Thoracic aorta (tissue), 2 donors: ENCODE data around the gene ANKRD12. TPM values are rescaled to one million over a fixed set of nuclear protein-coding genes. Genes with fewer than 3 reads are reported as not detected.
A peak's percentile ranks its signal among the peaks of the same experiment; 100 is the strongest.

ENCODE experiments used
- ATAC-seq: fragments of 150-250 bp; one replicate; pipeline ENCODE4 v1.8.0; 2017; ENCODE audit warnings: low read depth; ENCODE audit not compliant: insufficient number of reproducible peaks, low FRiP score
- DNase-seq: peaks from one replicate; pipeline ENCODE4 v3.0.0-alpha.2; 2020; ENCODE audit warnings: low spot score
- H3K27ac ChIP-seq, 2 donors: fragments of 200-600 bp; sonication (generic); 1 replicate in 1 of 2; 2 replicates in 1 of 2; pipeline ENCODE4 v1.5.1; 2016; ENCODE audit warnings: mild to moderate bottlenecking in 2 of 2, moderate library complexity in 2 of 2
- H3K27me3 ChIP-seq: fragments of 200-600 bp; sonication (generic); replicated peaks from 2 replicates; pipeline ENCODE4 v1.6.0; 2016; ENCODE audit warnings: mild to moderate bottlenecking; ENCODE audit not compliant: insufficient read depth
- H3K36me3 ChIP-seq: fragments of 200-600 bp; sonication (generic); one replicate; pipeline ENCODE4 v1.5.1; 2016
- H3K4me1 ChIP-seq, 2 donors: fragments of 200-600 bp; sonication (generic); 1 replicate in 1 of 2; 2 replicates in 1 of 2; pipeline versions ENCODE4 v1.5.1 to v1.6.0; 2016; ENCODE audit warnings: low read depth in 2 of 2, mild to moderate bottlenecking in 1 of 2; ENCODE audit not compliant: control insufficient read depth in 1 of 2
- H3K4me3 ChIP-seq: fragments of 200-600 bp; sonication (generic); 2 replicates; pipeline ENCODE4 v1.5.1; 2016; ENCODE audit warnings: mild to moderate bottlenecking
- H3K9me3 ChIP-seq: fragments of 200-600 bp; sonication (generic); 2 replicates; pipeline ENCODE4 v1.5.1; 2016
- total RNA-seq, 2 donors: library from RNA; depleted of rRNA; stranded (reverse); fragments of >200 nt; gene quantifications; one replicate each; pipeline versions ENCODE4 v1.1.0 to v1.2.3, GENCODE V29; 2016
- TF ChIP-seq, protein P1 (sequence below): fragments of 200-600 bp; sonication (generic); IDR thresholded peaks from one replicate; pipeline ENCODE4 v1.5.1; 2019; ENCODE audit warnings: antibody characterized with exemption

The ANKRD12 gene
- total RNA-seq, 2 donors from 2014 or later = 35.6 to 70.3 TPM

DNA sequence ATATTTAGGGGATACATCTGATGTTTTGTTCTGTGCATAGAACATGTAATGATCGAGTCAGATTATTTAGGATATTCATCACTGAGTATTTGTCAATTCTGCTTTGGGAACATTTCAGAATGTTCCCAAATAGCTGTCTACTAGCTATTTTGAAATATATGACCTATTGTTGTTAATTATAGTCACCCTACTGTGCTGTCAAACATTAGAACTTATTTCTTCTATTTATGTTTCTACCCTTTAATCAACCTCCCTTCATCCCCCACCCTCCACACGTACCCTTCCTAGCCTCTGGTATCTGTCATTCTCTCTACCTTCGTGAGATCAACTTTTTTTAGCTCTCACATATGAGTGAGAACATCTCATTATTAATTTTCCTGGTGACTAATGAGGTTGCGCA is 40.9 kb downstream of the ANKRD12 start:
- Histone ChIP-seq H3K4me3 (no peak overlapping the region), H3K27me3 (no peaks in the 10 kb centered on the region), H3K9me3 (no peaks in the 10 kb centered on the region), H3K27ac (no peak overlapping the region), H3K4me1 (peaks cover 24 to 40% of the 10 kb centered on the region in 2 donors), H3K36me3 (no peaks in the 10 kb centered on the region)
- no peak for ATAC-seq
- DNase-seq = no peak
- TF ChIP-seq, protein P1, sequence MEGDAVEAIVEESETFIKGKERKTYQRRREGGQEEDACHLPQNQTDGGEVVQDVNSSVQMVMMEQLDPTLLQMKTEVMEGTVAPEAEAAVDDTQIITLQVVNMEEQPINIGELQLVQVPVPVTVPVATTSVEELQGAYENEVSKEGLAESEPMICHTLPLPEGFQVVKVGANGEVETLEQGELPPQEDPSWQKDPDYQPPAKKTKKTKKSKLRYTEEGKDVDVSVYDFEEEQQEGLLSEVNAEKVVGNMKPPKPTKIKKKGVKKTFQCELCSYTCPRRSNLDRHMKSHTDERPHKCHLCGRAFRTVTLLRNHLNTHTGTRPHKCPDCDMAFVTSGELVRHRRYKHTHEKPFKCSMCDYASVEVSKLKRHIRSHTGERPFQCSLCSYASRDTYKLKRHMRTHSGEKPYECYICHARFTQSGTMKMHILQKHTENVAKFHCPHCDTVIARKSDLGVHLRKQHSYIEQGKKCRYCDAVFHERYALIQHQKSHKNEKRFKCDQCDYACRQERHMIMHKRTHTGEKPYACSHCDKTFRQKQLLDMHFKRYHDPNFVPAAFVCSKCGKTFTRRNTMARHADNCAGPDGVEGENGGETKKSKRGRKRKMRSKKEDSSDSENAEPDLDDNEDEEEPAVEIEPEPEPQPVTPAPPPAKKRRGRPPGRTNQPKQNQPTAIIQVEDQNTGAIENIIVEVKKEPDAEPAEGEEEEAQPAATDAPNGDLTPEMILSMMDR = no peak

DNA sequence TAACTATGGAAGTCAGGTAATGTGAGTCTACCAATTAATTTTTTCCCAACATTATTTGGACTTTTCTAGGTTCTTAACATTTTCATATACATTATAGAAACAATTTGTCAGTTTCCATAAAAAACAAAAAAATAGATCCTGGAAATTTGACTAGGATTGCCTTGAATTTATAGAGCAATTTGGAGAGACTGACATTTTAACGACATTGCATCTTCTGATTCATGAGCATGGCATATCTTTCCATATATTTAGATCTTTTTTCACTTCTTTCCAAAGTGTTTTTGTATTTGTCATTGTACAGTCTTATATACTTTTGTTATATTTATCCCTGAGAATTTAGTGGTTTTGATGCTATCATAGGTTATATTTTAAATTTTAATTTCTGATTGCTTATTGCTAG is 42.0 kb downstream of the ANKRD12 start:
- TF ChIP-seq, protein P1 = no peak
- DNase-seq (no peak), ATAC-seq (no peak)
- Histone ChIP-seq H3K27ac (no peak overlapping the region), H3K9me3 (no peaks in the 10 kb centered on the region), H3K36me3 (no peaks in the 10 kb centered on the region), H3K4me1 (peaks cover 24 to 33% of the 10 kb centered on the region in 2 donors), H3K27me3 (no peaks in the 10 kb centered on the region), H3K4me3 (no peak overlapping the region)

DNA sequence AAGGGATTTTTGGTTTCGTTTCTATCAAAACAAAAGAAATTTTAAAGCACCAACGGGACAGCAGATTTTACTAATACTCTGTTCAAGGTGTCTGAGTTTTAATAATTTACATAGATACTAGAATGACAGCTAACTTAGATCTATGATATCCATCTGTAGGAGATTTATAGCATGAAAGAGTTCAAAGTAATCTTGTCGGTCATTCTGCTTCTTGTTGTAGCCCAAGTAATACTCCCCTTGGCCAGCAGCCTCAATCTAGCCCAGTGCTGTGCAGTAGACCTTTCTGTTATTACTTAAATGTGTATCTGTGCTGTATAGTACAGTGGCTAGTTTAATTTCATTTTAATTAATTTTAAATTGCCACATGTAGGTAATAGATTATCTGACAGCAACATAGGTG is 44.7 kb downstream of the ANKRD12 start:
- Histone ChIP-seq H3K27me3 (no peaks in the 10 kb centered on the region), H3K4me3 (no peak overlapping the region), H3K9me3 (no peaks in the 10 kb centered on the region), H3K27ac (no peak overlapping the region), H3K4me1 (peaks cover 29 to 39% of the 10 kb centered on the region in 2 donors), H3K36me3 (peaks cover 4% of the 10 kb centered on the region)
- ATAC-seq = no peak
- TF ChIP-seq, protein P1 = no peak
- no peak for DNase-seq

DNA sequence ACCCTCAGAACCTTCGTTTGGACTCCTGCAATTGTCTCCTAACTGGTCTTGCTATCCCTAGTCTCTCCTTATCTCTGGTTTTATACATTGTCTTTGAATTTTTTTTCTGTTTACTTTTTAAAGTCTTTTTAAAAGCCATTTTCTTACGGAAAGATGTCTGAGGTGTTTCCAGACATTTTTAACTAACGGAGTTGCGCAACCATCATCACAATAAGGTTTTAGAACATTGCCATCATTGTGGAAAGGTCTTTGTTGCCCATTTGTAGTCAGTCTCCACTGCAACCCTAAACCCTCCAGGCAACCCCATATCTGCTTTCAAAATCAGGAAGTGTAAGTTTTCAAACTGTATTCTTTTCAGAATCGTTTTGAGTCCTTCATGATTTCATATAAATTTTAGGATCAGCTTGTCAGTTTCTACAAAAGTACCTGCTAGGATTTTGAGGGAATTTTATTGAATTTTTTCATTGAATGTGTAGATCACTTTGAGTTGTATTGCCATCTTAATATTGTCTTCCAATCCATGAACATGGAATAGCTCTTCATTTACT is 46.3 kb downstream of the ANKRD12 start:
- TF ChIP-seq, protein P1 = no peak
- ATAC-seq (no peak), DNase-seq (no peak)
- Histone ChIP-seq H3K4me1 (peaks cover 15 to 23% of the 10 kb centered on the region in 2 donors), H3K27me3 (no peaks in the 10 kb centered on the region), H3K36me3 (peaks cover 4% of the 10 kb centered on the region), H3K9me3 (no peaks in the 10 kb centered on the region), H3K4me3 (no peak overlapping the region), H3K27ac (no peak overlapping the region)

DNA sequence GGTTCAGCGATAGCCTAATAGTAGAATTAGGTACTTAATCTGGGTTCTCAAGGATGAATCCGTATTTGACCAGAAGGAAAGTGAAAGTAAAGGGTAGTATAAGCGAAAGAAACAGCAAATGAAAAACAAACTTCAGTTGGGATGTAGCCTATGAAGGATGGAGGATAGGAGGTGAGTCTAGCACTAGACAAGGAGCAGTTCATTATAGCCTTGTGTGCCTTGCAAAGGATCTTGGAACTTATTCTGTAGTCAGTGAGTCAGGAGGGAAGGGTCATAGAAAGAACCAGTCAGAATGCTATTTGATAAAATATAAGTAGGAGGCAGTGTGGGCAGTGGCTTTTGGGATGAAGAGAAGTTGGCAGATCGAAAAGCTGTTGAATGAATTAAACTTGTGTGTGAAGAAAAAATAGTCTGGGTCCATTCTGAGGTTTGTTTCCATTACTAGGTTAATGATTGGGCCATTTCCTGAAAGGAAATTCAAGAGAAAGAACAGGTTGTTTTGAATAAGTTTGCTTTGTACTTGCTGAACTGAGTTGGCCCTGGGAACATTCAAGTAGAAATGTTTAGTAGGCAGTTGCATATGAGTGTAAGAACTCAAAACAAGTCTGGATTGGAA is 48.5 kb downstream of the ANKRD12 start:
- Histone ChIP-seq H3K27ac (peak overlapping the region in 1 of 2 donors; percentile 37), H3K36me3 (peaks cover 4% of the 10 kb centered on the region), H3K4me1 (peaks cover 27 to 42% of the 10 kb centered on the region in 2 donors), H3K4me3 (peak overlapping the region; percentile 35), H3K27me3 (no peaks in the 10 kb centered on the region), H3K9me3 (no peaks in the 10 kb centered on the region)
- no peak for DNase-seq
- ATAC-seq = no peak
- TF ChIP-seq, protein P1 = no peak
